GM12878 (cell line): ENCODE data around the gene PDILT. TPM values are rescaled to one million over a fixed set of nuclear protein-coding genes. Genes with fewer than 3 reads are reported as not detected.

Source experiments
- ATAC-seq: fragments of 200-7000 bp; cut with Tn5 transposase; 3 replicates; pipeline ENCODE4 v1.9.1; 2020; ENCODE audit warnings: mild to moderate bottlenecking, moderate library complexity
- BruUV-seq: library from RNA; stranded (reverse); fragments of 400-500 nt; replicated peaks from 2 replicates; lab custom pipeline; 2021; lab: Mats Ljungman, UMichigan
- CTCF ChIA-PET: fragments of 300-600 bp; sonication (Branson Sonifier 250); formaldehyde crosslinking; extraction: SDS; loops from one replicate; lab custom pipeline; 2021; ENCODE audit warnings: inconsistent platforms; lab: Yijun Ruan, JAX
- POLR2A ChIA-PET: fragments of 350-600 bp; formaldehyde crosslinking; extraction: SDS; loops from one replicate; lab custom pipeline; 2021; ENCODE audit warnings: inconsistent platforms; lab: Charles Lee
- RAD21 ChIA-PET: fragments of 300-600 bp; sonication (Branson Sonifier 250); formaldehyde crosslinking; loops from one replicate; lab custom pipeline; 2023; ENCODE audit warnings: antibody characterized with exemption; ENCODE audit not compliant: unreplicated experiment; lab: Charles Lee
- SMC1A ChIA-PET: fragments of 300-600 bp; sonication (Branson Sonifier 250); formaldehyde crosslinking; loops from one replicate; lab custom pipeline; 2023; ENCODE audit not compliant: unreplicated experiment, uncharacterized antibody; lab: Charles Lee
- DNase-seq: peaks from one replicate; pipeline ENCODE4 v3.0.0-alpha.2; 2011; ENCODE audit warnings: low read depth, low spot score
- FAIRE-seq: peaks from 3 replicates; lab custom pipeline; 2011; peaks lifted over from hg19 to GRCh38; lab: Jason Lieb, UNC
- H2AFZ ChIP-seq: 2 replicates; pipeline ENCODE4 v1.6.0; 2011; ENCODE audit warnings: low read depth, low read length, control low read depth; ENCODE audit not compliant: control insufficient read depth
- H3K27ac ChIP-seq: 2 replicates; pipeline ENCODE4 v1.5.1; 2011; ENCODE audit warnings: control low read depth; ENCODE audit not compliant: control insufficient read depth, insufficient read depth
- H3K27me3 ChIP-seq, 2 experiments: replicated peaks in 1 of 2; 2 replicates each; pipeline versions ENCODE4 v1.6.0 to v1.6.1; 2011; ENCODE audit warnings: low read length in 1 of 2; ENCODE audit not compliant: control insufficient read depth in 2 of 2, insufficient read depth in 2 of 2
- H3K36me3 ChIP-seq, 2 experiments: 2 replicates each; pipeline ENCODE4 v1.5.1; 2011; ENCODE audit warnings: low read length in 1 of 2; ENCODE audit not compliant: control insufficient read depth in 2 of 2, insufficient read depth in 2 of 2
- H3K4me1 ChIP-seq: 2 replicates; pipeline ENCODE4 v1.6.1; 2011; ENCODE audit warnings: mild to moderate bottlenecking, low read length, moderate library complexity, mixed read lengths; ENCODE audit not compliant: control insufficient read depth, insufficient read depth
- H3K4me2 ChIP-seq: 2 replicates; pipeline ENCODE4 v1.6.0; 2011; ENCODE audit warnings: control low read depth; ENCODE audit not compliant: control insufficient read depth, insufficient read depth
- H3K4me3 ChIP-seq: fragments of 200-600 bp; sonication (generic); 2 replicates; pipeline ENCODE4 v1.5.1; 2016
- H3K79me2 ChIP-seq: 2 replicates; pipeline ENCODE4 v1.6.0; 2011; ENCODE audit warnings: low read length; ENCODE audit not compliant: control insufficient read depth, insufficient read depth
- H3K9ac ChIP-seq: 2 replicates; pipeline ENCODE4 v1.8.0; 2011; ENCODE audit warnings: low read length, control low read depth, mixed read lengths; ENCODE audit not compliant: control insufficient read depth, insufficient read depth
- H3K9me3 ChIP-seq: replicated peaks from 3 replicates; pipeline ENCODE4 v1.5.1; 2011; ENCODE audit warnings: mild to moderate bottlenecking, low read length; ENCODE audit not compliant: control insufficient read depth, insufficient read depth
- H4K20me1 ChIP-seq: 2 replicates; pipeline ENCODE4 v1.6.0; 2011; ENCODE audit not compliant: control insufficient read depth, insufficient read depth
- ASH2L ChIP-seq: fragments of 300-600, 200-600 bp; sonication (generic); IDR thresholded peaks from 2 replicates; pipeline ENCODE4 v1.6.1; 2017; ENCODE audit warnings: low read depth, mild to moderate bottlenecking, borderline replicate concordance
- BCL11A ChIP-seq: IDR thresholded peaks from 2 replicates; pipeline ENCODE4 v1.6.1; 2011; ENCODE audit warnings: low read depth, low read length
- BCLAF1 ChIP-seq: fragments of 450-650 bp; IDR thresholded peaks from 2 replicates; pipeline ENCODE4 v1.6.1; 2017; ENCODE audit warnings: antibody characterized with exemption, mild to moderate bottlenecking, moderate library complexity
- BRCA1 ChIP-seq: IDR thresholded peaks from 2 replicates; pipeline ENCODE4 v1.6.1; 2011; ENCODE audit warnings: low read depth, low read length, improper control_type of control experiment
- EED ChIP-seq: sonication (generic); IDR thresholded peaks from 2 replicates; pipeline ENCODE4 v1.6.1; 2016; ENCODE audit warnings: antibody characterized with exemption, low read depth
- FOXK2 ChIP-seq: fragments of 450-650 bp; IDR thresholded peaks from 2 replicates; pipeline ENCODE4 v1.6.1; 2017; ENCODE audit warnings: mild to moderate bottlenecking, moderate library complexity
- HDGF ChIP-seq: fragments of 450-650 bp; IDR thresholded peaks from 2 replicates; pipeline ENCODE4 v1.6.1; 2016; ENCODE audit warnings: antibody characterized with exemption
- JUNB ChIP-seq: IDR thresholded peaks from 2 replicates; pipeline ENCODE4 v1.6.1; 2016; ENCODE audit warnings: antibody characterized with exemption, mild to moderate bottlenecking
- KLF5 ChIP-seq: fragments of 450-650 bp; IDR thresholded peaks from 2 replicates; pipeline ENCODE4 v1.6.1; 2014; ENCODE audit warnings: mild to moderate bottlenecking; ENCODE audit not compliant: partially characterized antibody
- MYB ChIP-seq: fragments of 150-350 bp; IDR thresholded peaks from 2 replicates; pipeline ENCODE4 v1.6.1; 2014; ENCODE audit warnings: mild to moderate bottlenecking, low read depth, low read length, borderline replicate concordance
- NKRF ChIP-seq: fragments of 450-650 bp; conservative IDR thresholded peaks from 2 replicates; pipeline ENCODE4 v1.6.1; 2017; ENCODE audit warnings: mild to moderate bottlenecking, moderate library complexity
- PAX8 ChIP-seq: fragments of 450-650 bp; IDR thresholded peaks from 2 replicates; pipeline ENCODE4 v1.6.1; 2017; ENCODE audit warnings: mild to moderate bottlenecking, moderate library complexity
- POLR2AphosphoS2 ChIP-seq: IDR thresholded peaks from 2 replicates; pipeline ENCODE4 v1.6.1; 2011; ENCODE audit warnings: low read depth, mild to moderate bottlenecking, low read length, improper control_type of control experiment, moderate library complexity
- SMAD5 ChIP-seq: IDR thresholded peaks from 2 replicates; pipeline ENCODE4 v1.6.1; 2016; ENCODE audit warnings: antibody characterized with exemption, low read depth
- WGBS: methylation state at CpG from one replicate; pipeline ENCODE4 v1.1.6; 2016; ENCODE audit warnings: low lambda C conversion rate; ENCODE audit not compliant: insufficient replicate concordance, insufficient coverage; ENCODE audit errors: missing lambda C conversion rate; 5-methylcytosine and 5-hydroxymethylcytosine counted together
- in situ Hi-C: fragments of 300-500 bp; cut with MboI; formaldehyde crosslinking; loops from 9 replicates; pipeline ENCODE4 v1.14.3; 2018; ENCODE audit warnings: mixed read lengths
- intact Hi-C: fragments of 100-400 bp; cut with micrococcal nuclease; formaldehyde crosslinking; loops from one replicate; pipeline ENCODE4 v1.14.2; 2022; ENCODE audit not compliant: unreplicated experiment
- polyA plus RNA-seq, 11 experiments: library from polyadenylated mRNA; depleted of rRNA in 4 of 11; unstranded in 6 of 11; stranded (reverse) in 5 of 11; fragments of >200 nt; fragmentation: Nextera tagmentation in 4 of 11; fragmentation: Illumina TruSeq in 1 of 11; extraction: Ambion mirVana in 4 of 11; extraction: Trizol in 1 of 11; gene quantifications; 1 replicate in 1 of 11; 2 replicates in 10 of 11; pipeline versions ENCODE4 v1.2.1 to v1.2.3, GENCODE V29; 2011 to 2016; ENCODE audit warnings: inconsistent platforms in 2 of 11, missing spikeins in 2 of 11, low read depth in 1 of 11
- total RNA-seq, 4 experiments: library from RNA; depleted of rRNA in 3 of 4; stranded (reverse); fragments of >200 nt in 3 of 4; fragmentation: Illumina TruSeq in 1 of 4; extraction: Trizol in 1 of 4; gene quantifications; 2 replicates each; pipeline versions ENCODE4 v1.2.1 to v1.2.3, GENCODE V29; 2013 to 2021

Gene PDILT
- total and polyA plus RNA-seq, 10 of the 15 experiments (the other 5 are each of a cell fraction or from before 2014, with no cell fraction given), result not detected

GRCh38 chr16:20326321-20326720 is 78.2 kb downstream of the PDILT start:
- no peaks in the 10 kb centered on the region for H3K4me1 ChIP-seq
- no peak overlapping the region for H2AFZ ChIP-seq
- no peak overlapping the region for H3K4me3 ChIP-seq
- H3K27me3 ChIP-seq, result no peaks in the 10 kb centered on the region
- no peak overlapping the region for H3K9ac ChIP-seq
- in situ Hi-C loops, result no loop called here
- no peaks in the 10 kb centered on the region for H3K36me3 ChIP-seq
- 0% methylated on average over 3 of the region's 3 CpGs for WGBS
- no peaks in the 10 kb centered on the region for H3K79me2 ChIP-seq
- H3K27ac ChIP-seq, result no peak overlapping the region
- TF ChIP-seq BRCA1 (no peak), NKRF (no peak), EED (no peak), JUNB (no peak), BCL11A (no peak), PAX8 (no peak), POLR2AphosphoS2 (no peak), HDGF (no peak), KLF5 (no peak), ASH2L (no peak), MYB (no peak), SMAD5 (no peak), BCLAF1 (no peak), FOXK2 (no peak)
- ChIA-PET POLR2A (no interaction called here), CTCF (no interaction called here), SMC1A (no interaction called here), RAD21 (no interaction called here)
- no peak for FAIRE-seq
- no peak for ATAC-seq
- DNase-seq, result no peak
- H3K4me2 ChIP-seq, result no peak overlapping the region
- no TSS peak for BruUV-seq
- H3K9me3 ChIP-seq, result no peaks in the 10 kb centered on the region
- intact Hi-C loops, result no loop called here
- no peaks in the 10 kb centered on the region for H4K20me1 ChIP-seq
